GM19438 (cell line): Measurements from ENCODE around the gene ATP6V1B1.

ENCODE experiments used
- ATAC-seq: cut with Tn5 transposase; IDR thresholded peaks from one replicate; pipeline ENCODE4 v1.9.1; 2021; ENCODE audit warnings: low read depth; ENCODE audit not compliant: unreplicated experiment

The ATP6V1B1 gene

DNA sequence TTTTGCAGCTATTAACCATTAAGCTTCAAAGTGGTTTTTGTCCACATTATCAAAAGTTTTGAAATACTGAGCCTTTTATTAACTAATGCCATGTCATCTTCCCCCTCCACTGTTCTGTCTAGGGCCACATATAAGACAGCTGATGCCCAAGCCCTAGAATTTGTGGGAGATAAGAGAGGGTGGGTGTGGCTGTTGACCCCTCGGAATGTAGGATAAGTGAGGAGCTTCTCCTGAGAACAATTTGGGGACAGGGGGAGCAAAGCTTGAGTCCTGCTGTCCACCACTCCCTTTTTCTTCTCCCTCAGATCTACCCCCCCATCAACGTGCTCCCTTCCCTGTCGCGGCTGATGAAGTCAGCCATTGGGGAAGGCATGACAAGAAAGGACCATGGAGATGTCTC, 28.4 kb downstream of the ATP6V1B1 start:
- ATAC-seq, result no peak

- peak; percentile 81 for ATAC-seq
These were observed 29.1 kb downstream of the ATP6V1B1 start for GRCh38 chr2:70964596-70965386.

DNA sequence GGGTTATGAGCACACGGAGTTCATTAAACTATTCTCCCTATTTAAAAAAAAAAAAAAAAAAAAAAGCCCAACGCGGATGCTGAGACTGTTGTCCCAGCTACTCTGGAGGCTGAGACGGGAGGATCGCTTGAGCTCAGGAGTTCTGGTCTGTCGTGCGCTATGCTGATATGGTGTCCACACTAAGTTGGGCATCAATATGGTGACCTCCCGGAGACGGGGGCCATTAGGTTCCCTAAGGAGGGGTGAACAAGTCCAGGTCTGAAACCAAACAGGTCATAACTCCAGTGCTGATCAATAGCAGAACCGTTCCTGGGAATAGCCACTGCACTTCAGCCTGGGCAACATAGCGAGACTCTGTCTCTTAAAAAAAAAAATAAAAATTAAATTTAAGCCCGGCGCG, 29.8 kb downstream of the ATP6V1B1 start:
- no peak for ATAC-seq

GRCh38 chr2:70966681-70967080, 31.0 kb downstream of the ATP6V1B1 start:
- ATAC-seq, result no peak

- no peak for ATAC-seq
These were observed 31.5 kb downstream of the ATP6V1B1 start for GRCh38 chr2:70967189-70967588.

GRCh38 chr2:70974592-70974991, 38.9 kb downstream of the ATP6V1B1 start:
- no peak for ATAC-seq

- ATAC-seq, result no peak
These were observed 39.5 kb downstream of the ATP6V1B1 start for GRCh38 chr2:70975237-70975636.

DNA sequence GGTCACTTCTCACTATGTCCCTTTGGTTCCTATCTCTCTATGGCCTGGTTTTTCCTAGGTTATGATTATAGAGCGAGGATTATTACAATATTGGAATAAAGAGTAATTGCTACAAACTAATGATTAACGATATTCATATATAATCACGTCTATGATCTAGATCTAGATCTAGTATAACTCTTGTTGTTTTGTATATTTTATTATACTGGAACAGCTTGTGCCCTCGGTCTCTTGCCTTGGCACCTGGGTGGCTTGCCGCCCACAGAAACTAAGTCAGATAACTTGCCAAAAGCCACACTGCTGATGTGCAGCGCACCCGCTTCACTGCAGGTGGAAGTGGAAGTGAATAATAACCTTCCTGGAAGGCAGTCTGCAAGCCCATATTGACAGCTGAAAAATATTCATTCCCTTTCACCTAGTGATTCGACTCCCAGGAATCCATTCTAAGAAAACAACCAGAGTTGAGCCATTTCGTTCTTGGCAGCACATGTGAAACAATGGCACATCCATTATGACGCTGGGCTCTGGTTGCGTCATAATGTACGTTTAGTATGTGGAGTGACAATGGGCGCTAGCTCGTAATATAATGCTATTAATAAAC, 42.0 kb downstream of the ATP6V1B1 start:
- no peak for ATAC-seq

GRCh38 chr2:70978341-70979179, 42.9 kb downstream of the ATP6V1B1 start, which contains the start of gene ANKRD53:
Gene ANKRD53, plus strand, starts transcription at chr2:70978630. Its CDS starts 16 bp downstream, at chr2:70978646.
- no peak for ATAC-seq

DNA sequence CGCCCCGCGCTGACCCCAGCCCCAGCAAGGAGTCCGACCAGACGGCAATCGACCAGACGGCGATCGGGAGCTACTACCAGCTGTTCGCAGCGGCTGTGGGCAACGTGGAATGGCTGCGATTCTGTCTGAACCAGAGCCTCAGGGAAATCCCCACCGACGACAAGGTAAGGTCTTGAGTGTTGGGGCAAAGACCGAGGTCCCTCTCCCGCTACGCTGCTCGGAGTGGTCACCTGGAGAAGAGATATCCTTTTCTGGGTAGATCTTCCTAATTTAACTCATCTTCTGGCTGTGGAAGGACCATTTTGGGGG, 43.4 kb downstream of the ATP6V1B1 start:
- no peak for ATAC-seq

DNA sequence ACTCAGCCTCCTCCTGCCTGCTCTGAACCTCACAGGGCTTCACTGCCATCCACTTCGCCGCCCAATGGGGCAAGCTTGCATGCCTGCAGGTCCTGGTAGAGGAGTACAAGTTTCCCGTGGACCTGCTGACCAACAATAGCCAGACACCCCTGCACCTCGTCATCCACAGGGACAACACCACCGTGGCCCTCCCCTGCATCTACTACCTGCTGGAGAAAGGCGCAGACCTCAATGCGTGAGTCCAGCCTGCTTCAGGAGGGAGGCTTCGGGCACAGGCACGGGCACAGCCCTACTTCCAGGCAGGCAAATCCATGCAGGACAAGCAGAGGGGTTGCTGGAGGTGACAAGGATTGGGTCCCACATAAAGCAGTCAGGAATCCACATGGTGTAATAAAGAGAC, 43.9 kb downstream of the ATP6V1B1 start:
- no peak for ATAC-seq

GRCh38 chr2:70981421-70981820, 45.7 kb downstream of the ATP6V1B1 start:
- ATAC-seq, result no peak

DNA sequence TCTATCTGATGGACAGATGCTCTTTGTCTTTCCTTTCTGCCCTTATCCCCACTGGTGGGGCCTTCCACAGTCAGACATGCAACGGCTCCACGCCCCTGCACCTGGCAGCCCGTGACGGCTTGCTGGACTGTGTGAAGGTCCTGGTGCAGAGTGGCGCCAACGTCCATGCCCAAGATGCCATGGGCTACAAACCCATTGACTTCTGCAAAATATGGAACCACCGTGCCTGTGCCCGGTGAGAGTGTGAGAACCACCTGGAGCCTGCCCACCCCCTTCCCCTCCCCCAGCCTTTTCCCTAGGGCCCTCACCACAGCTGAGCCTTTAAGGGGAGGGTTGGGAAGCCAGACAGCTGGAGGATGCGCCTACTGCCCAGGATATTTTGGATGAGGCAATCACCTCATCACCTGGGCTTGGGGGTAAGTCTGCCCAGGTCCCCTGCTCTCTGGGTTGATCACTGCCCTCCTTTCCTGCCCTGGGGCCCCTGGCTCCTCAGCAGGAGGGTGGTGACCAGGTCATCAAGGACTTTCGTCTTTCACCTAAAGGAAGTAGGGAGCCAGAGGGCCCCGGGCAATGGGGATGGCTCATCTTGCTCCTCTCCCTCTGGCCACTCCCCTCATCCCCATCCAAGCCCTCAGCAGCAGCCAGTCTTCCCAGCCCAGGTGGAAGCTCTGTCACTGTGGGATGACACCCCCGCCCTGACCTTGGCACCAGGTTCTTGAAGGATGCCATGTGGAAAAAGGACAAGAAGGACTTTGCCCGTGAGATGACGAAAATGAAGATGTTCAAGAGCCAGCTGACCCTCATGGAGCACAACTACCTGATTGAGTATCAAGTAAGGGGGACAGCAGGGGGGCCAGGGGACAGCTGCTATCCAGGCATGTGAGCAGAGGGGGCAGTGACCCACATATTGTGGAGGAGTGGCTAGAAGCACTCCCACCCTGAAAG, 46.4 kb downstream of the ATP6V1B1 start:
- ATAC-seq, result no peak

DNA sequence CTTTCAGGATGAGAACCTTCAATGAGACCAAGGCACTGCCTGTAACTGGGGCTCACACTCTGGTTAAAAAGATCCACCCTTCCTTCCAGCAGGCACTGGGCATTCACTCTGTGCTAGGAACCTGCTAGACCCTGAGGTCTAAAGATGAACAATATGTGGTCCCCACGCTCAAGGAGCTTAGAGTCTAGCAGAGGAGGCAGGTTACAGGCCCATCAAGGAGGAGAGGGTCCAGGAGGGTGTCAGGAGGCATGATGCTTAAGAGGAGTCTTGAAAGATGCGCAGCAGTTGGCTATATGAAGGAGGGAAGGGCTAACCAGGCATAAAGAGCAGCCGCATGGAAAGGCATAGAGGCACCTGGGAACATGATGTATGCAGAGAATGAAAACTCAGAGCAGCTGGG, 47.3 kb downstream of the ATP6V1B1 start:
- ATAC-seq, result no peak

DNA sequence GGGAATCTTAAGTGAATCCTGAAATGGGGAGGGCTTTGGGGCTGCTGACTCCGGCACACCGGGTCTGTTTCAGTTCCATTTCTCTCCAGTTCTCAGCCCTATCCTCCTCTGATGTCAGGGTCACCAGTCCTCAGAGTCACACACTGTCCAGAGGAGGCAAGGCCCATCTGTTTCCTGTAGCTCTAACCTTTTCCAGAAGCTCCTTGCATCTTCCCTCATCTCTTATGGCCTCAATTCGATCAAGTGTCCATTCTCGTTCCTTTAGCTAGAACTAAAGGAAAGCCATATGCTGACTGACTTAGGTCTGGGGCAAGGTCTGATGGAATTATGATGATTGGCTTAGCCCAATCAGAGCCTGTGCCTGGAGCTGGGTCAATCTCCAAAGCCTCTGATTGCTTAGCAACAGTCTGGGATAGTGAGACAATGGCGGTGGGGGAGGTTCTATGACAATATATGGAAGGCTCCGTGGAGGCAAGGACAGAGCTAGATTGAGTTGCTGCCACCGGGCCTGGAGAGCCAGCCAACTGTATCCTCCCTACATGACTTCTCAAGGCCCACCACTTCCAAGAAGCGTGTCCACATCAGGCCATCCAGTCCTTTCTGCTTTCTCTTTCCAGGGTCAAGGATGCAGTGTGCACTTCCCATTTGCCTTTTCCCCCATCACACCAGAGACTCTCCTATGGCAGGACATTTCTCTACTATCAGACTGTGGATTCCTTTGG, 48.0 kb downstream of the ATP6V1B1 start:
- no peak for ATAC-seq

DNA sequence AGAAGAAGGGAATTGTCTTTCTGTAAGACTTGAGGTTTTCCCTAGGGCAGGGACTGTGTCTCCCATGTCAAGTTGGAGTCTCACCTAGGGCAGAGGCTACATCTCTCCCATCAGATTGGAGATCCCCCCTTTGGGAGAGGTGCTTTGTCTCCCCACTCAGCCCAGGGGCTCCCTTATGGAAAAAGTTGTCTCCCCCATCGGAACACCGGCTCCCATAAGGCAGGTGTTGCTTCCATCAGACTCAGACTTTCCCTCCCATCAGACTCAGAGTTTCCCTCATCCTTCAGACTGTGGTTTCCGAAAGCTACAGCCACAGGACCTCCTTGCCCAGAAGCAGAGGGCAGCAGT, 48.5 kb downstream of the ATP6V1B1 start:
- no peak for ATAC-seq

DNA sequence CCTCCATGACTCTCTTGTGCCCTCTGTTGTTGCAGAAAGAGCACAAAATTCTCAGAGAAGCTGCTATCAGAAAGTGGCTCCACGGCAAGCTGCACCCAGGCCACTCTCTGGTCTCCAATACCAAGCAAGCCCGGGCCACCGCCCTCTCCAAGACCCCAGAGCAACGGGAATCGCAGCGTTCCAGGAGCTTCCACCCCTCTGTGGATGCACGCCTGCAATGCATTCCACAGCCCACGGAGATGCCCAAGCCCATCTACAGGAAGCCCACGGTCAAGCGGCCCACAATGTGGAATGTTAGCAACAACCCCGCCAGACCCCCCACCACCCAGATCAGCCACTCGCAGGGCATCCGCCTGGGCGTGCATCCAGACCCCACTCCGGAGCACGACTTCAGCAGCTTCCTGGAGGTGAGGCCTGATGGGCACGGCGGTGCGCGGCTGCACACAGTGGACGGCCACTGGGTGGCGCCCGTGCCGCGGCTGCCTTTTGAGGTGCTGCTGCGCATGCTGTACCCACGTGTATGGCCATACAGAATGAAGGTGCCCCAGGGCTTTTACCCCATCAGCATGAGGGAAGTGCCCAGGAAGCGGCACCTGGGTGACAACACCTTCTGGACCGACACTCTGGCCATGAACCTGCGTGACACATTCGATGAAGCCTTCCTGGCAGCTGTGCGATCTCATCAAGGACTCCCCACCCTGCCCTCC, 49.0 kb downstream of the ATP6V1B1 start:
- peak; percentile 95 for ATAC-seq

DNA sequence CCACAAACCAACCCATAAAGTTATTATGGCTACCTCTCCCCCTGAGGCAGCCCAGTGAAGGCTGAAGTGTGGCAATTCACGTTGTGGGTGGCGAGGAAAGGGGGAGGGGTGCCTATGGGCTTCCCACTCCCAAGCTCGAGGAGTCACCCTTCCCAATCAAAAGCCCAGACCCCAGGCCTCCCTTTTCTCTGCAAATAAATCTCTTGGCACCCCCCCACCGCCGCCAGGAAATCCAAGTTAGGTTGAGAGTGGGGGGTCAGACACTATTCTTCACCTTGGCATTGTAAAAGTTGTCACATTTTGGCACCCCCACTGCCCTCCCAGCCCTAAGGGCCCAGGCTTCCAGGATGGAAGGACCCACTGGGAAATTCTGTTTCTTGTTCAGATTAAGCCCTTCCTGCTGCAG, 49.6 kb downstream of the ATP6V1B1 start:
- ATAC-seq, result no peak

GRCh38 chr2:70985956-70986355, 50.3 kb downstream of the ATP6V1B1 start:
- ATAC-seq, result no peak
